Measurements from ENCODE around the gene FCAMR.

Gene FCAMR

GRCh38 chr1:206960676-206961386 is 9.4 kb downstream of the FCAMR start:
- no peak overlapping the region for H3K4me3 ChIP-seq (ENCODE audit: low read length)
- no peak for DNase-seq (ENCODE audit: low read depth)
- no peak for TF ChIP-seq CTCF (conservative IDR thresholded peaks at IDR 0.05; ENCODE audit: low read depth, low read length)

- H3K4me3 ChIP-seq (ENCODE audit: low read length), result no peak overlapping the region
- DNase-seq (ENCODE audit: low read depth), result no peak
- no peak for TF ChIP-seq CTCF (conservative IDR thresholded peaks at IDR 0.05; ENCODE audit: low read depth, low read length)
These were observed 12.1 kb downstream of the FCAMR start for GRCh38 chr1:206958144-206958543.

- no peak for DNase-seq (ENCODE audit: low read depth)
- no peak for TF ChIP-seq CTCF (conservative IDR thresholded peaks at IDR 0.05; ENCODE audit: low read depth, low read length)
- no peak overlapping the region for H3K4me3 ChIP-seq (ENCODE audit: low read length)
These were observed 12.6 kb downstream of the FCAMR start for GRCh38 chr1:206957639-206958038.

- no peak for DNase-seq (ENCODE audit: low read depth)
- no peak overlapping the region for H3K4me3 ChIP-seq (ENCODE audit: low read length)
- TF ChIP-seq CTCF (conservative IDR thresholded peaks at IDR 0.05; ENCODE audit: low read depth, low read length), result no peak
These were observed 14.5 kb downstream of the FCAMR start for GRCh38 chr1:206955476-206956451.

- DNase-seq (ENCODE audit: low read depth), result no peak
- H3K4me3 ChIP-seq (ENCODE audit: low read length), result no peak overlapping the region
- TF ChIP-seq CTCF (conservative IDR thresholded peaks at IDR 0.05; ENCODE audit: low read depth, low read length), result no peak
These were observed 15.6 kb downstream of the FCAMR start for GRCh38 chr1:206954459-206955342.

- H3K4me3 ChIP-seq (ENCODE audit: low read length), result no peak overlapping the region
- no peak for TF ChIP-seq CTCF (conservative IDR thresholded peaks at IDR 0.05; ENCODE audit: low read depth, low read length)
- no peak for DNase-seq (ENCODE audit: low read depth)
These were observed 16.6 kb downstream of the FCAMR start for GRCh38 chr1:206953626-206954025.
